GM12891 (cell line): ENCODE measurements around the gene TYW1B.
"Not testable (repeated sequence)": the region's sequence is repeated elsewhere in the genome, so short reads cannot be mapped to it uniquely, and the experiment has no call there.

Experiments
- PAX5 ChIP-seq: IDR thresholded peaks from 2 replicates; pipeline ENCODE4 v1.6.1; 2011; ENCODE audit warnings: low read length, moderate library complexity, mild to moderate bottlenecking; ENCODE audit not compliant: insufficient read depth, severe bottlenecking
- POLR2A ChIP-seq: IDR thresholded peaks from 2 replicates; pipeline ENCODE4 v1.6.1; 2011; ENCODE audit warnings: low read depth, low read length, control low read depth
- POLR2AphosphoS5 ChIP-seq: IDR thresholded peaks from 2 replicates; pipeline ENCODE4 v1.6.1; 2011; ENCODE audit warnings: low read depth, low read length, control low read depth
- POU2F2 ChIP-seq: IDR thresholded peaks from 2 replicates; pipeline ENCODE4 v1.6.1; 2011; ENCODE audit warnings: low read depth, mild to moderate bottlenecking, control low read depth, low read length, moderate library complexity
- SPI1 ChIP-seq: IDR thresholded peaks from 2 replicates; pipeline ENCODE4 v1.6.1; 2011; ENCODE audit warnings: low read depth, low read length, control low read depth
- TAF1 ChIP-seq: IDR thresholded peaks from 2 replicates; pipeline ENCODE4 v1.6.1; 2011; ENCODE audit warnings: low read depth, low read length, control low read depth

DNA sequence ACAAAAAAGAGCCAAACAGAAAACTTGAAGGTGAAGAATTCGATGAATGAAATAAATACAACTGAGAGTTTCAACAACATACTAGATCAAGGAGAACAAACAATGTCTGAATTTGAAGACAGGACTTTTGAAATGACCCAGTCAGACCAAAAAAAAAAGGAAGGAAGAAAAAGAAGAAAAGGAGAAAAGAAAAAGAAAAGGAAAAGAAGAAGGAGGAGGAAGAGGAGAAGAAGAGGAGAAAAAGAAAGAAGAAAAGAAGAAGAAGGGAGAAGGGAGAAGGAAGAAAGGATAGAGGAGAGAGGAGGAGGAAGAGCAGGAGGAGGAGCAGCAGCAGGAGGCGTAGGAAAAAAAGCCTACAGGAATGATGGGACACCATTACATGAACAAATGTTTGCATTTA lies 97.6 kb downstream of the TYW1B start:
- TF ChIP-seq POLR2A, POLR2AphosphoS5, POU2F2, TAF1, SPI1, PAX5: not testable (repeated sequence)
